GM23338 (cell line): Measurements from ENCODE around the gene DNAAF8. TPM values are rescaled to one million over a fixed set of nuclear protein-coding genes. Genes with fewer than 3 reads are reported as not detected.

Experiments used
- ATAC-seq: fragments of 200-7000 bp; cut with Tn5 transposase; 3 replicates; pipeline ENCODE4 v1.9.1; 2020
- DNase-seq: peaks from one replicate; pipeline ENCODE4 v3.0.0-alpha.2; 2015; ENCODE audit warnings: low spot score
- H2AFZ ChIP-seq: fragments of 200-600 bp; sonication (generic); 2 replicates; pipeline ENCODE4 v1.8.0; 2016; ENCODE audit warnings: antibody characterized with exemption, mild to moderate bottlenecking, moderate library complexity
- H3F3A ChIP-seq: fragments of 200-600 bp; sonication (generic); replicated peaks from 2 replicates; pipeline ENCODE4 v1.8.0; 2017; ENCODE audit warnings: antibody characterized with exemption, mixed run types, low read depth
- H3K27ac ChIP-seq: fragments of 200-600 bp; sonication (generic); 2 replicates; pipeline ENCODE4 v1.6.1; 2016; ENCODE audit warnings: low read depth
- H3K27me3 ChIP-seq: fragments of 200-600 bp; sonication (generic); 2 replicates; pipeline ENCODE4 v1.8.0; 2016; ENCODE audit warnings: mild to moderate bottlenecking, mixed run types, moderate library complexity; ENCODE audit not compliant: insufficient read depth
- H3K36me3 ChIP-seq: fragments of 200-600 bp; sonication (generic); 2 replicates; pipeline ENCODE4 v1.8.0; 2016; ENCODE audit warnings: mild to moderate bottlenecking; ENCODE audit not compliant: insufficient read depth
- H3K4me1 ChIP-seq: fragments of 200-600 bp; sonication (generic); 2 replicates; pipeline ENCODE4 v1.8.0; 2016; ENCODE audit warnings: mild to moderate bottlenecking, moderate library complexity; ENCODE audit not compliant: insufficient read depth
- H3K4me2 ChIP-seq: fragments of 200-600 bp; sonication (generic); 2 replicates; pipeline ENCODE4 v1.7.1; 2017; ENCODE audit warnings: mixed run types
- H3K4me3 ChIP-seq: fragments of 200-600 bp; sonication (generic); 2 replicates; pipeline ENCODE4 v1.6.1; 2016; ENCODE audit warnings: mixed run types
- H3K79me2 ChIP-seq: fragments of 200-600 bp; sonication (generic); replicated peaks from 2 replicates; pipeline ENCODE4 v1.8.0; 2017; ENCODE audit warnings: mild to moderate bottlenecking; ENCODE audit not compliant: insufficient read depth
- H3K9me2 ChIP-seq: fragments of 200-600 bp; sonication (generic); 2 replicates; pipeline ENCODE4 v1.8.0; 2017; ENCODE audit not compliant: insufficient read depth
- H4K20me1 ChIP-seq: fragments of 200-600 bp; sonication (generic); replicated peaks from 2 replicates; pipeline ENCODE4 v1.8.0; 2017; ENCODE audit warnings: mild to moderate bottlenecking; ENCODE audit not compliant: insufficient read depth
- H3K27ac Mint-ChIP-seq: 2 replicates; pipeline ENCODE4 v1.8.0; 2020; ENCODE audit warnings: inconsistent platforms, mild to moderate bottlenecking, moderate library complexity, mixed read lengths
- H3K27me3 Mint-ChIP-seq: 3 replicates; pipeline ENCODE4 v1.8.0; 2022; ENCODE audit warnings: low read depth, mild to moderate bottlenecking, moderate library complexity, mixed read lengths, inconsistent platforms; ENCODE audit not compliant: insufficient read depth, poor library complexity
- H3K36me3 Mint-ChIP-seq: 3 replicates; pipeline ENCODE4 v1.8.0; 2021; ENCODE audit warnings: low read depth, mild to moderate bottlenecking, inconsistent platforms, moderate library complexity, mixed read lengths
- H3K4me1 Mint-ChIP-seq: 3 replicates; pipeline ENCODE4 v1.8.0; 2020; ENCODE audit warnings: mild to moderate bottlenecking, inconsistent platforms, mixed read lengths
- H3K4me3 Mint-ChIP-seq: 3 replicates; pipeline ENCODE4 v1.8.0; 2021; ENCODE audit warnings: moderate library complexity, mild to moderate bottlenecking, inconsistent platforms, mixed read lengths
- H3K9me3 Mint-ChIP-seq: 3 replicates; pipeline ENCODE4 v1.8.0; 2020; ENCODE audit warnings: moderate library complexity, mild to moderate bottlenecking, inconsistent platforms, mixed read lengths
- EZH2 ChIP-seq: fragments of 200-600 bp; sonication (generic); IDR thresholded peaks from one replicate; pipeline ENCODE4 v1.8.0; 2017; ENCODE audit warnings: antibody characterized with exemption, mild to moderate bottlenecking, low read depth; ENCODE audit not compliant: unreplicated experiment
- EZH2phosphoT487 ChIP-seq: fragments of 200-600 bp; sonication (generic); IDR thresholded peaks from one replicate; pipeline ENCODE4 v1.8.1; 2018; ENCODE audit warnings: antibody characterized with exemption; ENCODE audit not compliant: unreplicated experiment
- POLR2AphosphoS5 ChIP-seq: IDR thresholded peaks from 2 replicates; pipeline ENCODE4 v1.6.1; 2016; ENCODE audit warnings: antibody characterized with exemption, low read depth
- ZNF114 ChIP-seq: fragments of 250-450 bp; sonication (Bioruptor Pico); IDR thresholded peaks from 2 replicates; pipeline ENCODE4 v1.5.0; 2020; ENCODE audit warnings: mild to moderate bottlenecking, moderate library complexity
- polyA plus RNA-seq: library from polyadenylated mRNA; unstranded; fragments of >200 nt; fragmentation: Nextera tagmentation; extraction: Ambion mirVana; gene quantifications from 2 replicates; pipeline ENCODE4 v1.2.1, GENCODE V29; 2016
- total RNA-seq: library from RNA; depleted of rRNA; stranded (reverse); fragments of >200 nt; shearing (Covaris generic); gene quantifications from 2 replicates; pipeline ENCODE4 v1.2.3, GENCODE V29; 2014
- TF ChIP-seq, protein P1 (sequence below): fragments of 250-450 bp; sonication (Bioruptor Pico); IDR thresholded peaks from 2 replicates; pipeline ENCODE4 v1.5.0; 2020; ENCODE audit warnings: mild to moderate bottlenecking, moderate library complexity
- TF ChIP-seq, protein P2 (sequence below): IDR thresholded peaks from 2 replicates; pipeline ENCODE4 v1.6.1; 2016; ENCODE audit warnings: antibody characterized with exemption

Gene DNAAF8
- total and polyA plus RNA-seq, 2 experiments from 2014 or later = 0.34 to 1.3 TPM

DNA sequence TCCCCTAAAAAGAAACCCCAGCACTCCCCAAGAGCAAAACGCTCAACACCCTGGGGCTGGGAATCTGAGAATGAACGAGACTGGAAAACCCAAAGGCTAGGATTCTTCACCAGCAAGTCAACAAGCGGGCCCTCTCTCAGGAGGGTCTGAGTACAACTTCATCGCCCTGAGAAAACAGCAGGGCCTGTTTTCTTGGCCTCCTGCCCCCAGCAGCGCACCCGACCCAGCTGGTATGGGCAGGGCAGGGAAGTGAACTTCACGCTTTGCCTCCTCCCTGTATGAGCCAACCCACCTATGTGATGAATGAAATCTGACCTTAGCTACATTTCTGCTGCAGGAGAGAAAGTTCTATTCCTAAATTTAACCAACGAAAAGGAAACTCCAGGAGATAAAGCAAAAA, 29.8 kb upstream of the DNAAF8 start (continued):
- TF ChIP-seq, protein P1, sequence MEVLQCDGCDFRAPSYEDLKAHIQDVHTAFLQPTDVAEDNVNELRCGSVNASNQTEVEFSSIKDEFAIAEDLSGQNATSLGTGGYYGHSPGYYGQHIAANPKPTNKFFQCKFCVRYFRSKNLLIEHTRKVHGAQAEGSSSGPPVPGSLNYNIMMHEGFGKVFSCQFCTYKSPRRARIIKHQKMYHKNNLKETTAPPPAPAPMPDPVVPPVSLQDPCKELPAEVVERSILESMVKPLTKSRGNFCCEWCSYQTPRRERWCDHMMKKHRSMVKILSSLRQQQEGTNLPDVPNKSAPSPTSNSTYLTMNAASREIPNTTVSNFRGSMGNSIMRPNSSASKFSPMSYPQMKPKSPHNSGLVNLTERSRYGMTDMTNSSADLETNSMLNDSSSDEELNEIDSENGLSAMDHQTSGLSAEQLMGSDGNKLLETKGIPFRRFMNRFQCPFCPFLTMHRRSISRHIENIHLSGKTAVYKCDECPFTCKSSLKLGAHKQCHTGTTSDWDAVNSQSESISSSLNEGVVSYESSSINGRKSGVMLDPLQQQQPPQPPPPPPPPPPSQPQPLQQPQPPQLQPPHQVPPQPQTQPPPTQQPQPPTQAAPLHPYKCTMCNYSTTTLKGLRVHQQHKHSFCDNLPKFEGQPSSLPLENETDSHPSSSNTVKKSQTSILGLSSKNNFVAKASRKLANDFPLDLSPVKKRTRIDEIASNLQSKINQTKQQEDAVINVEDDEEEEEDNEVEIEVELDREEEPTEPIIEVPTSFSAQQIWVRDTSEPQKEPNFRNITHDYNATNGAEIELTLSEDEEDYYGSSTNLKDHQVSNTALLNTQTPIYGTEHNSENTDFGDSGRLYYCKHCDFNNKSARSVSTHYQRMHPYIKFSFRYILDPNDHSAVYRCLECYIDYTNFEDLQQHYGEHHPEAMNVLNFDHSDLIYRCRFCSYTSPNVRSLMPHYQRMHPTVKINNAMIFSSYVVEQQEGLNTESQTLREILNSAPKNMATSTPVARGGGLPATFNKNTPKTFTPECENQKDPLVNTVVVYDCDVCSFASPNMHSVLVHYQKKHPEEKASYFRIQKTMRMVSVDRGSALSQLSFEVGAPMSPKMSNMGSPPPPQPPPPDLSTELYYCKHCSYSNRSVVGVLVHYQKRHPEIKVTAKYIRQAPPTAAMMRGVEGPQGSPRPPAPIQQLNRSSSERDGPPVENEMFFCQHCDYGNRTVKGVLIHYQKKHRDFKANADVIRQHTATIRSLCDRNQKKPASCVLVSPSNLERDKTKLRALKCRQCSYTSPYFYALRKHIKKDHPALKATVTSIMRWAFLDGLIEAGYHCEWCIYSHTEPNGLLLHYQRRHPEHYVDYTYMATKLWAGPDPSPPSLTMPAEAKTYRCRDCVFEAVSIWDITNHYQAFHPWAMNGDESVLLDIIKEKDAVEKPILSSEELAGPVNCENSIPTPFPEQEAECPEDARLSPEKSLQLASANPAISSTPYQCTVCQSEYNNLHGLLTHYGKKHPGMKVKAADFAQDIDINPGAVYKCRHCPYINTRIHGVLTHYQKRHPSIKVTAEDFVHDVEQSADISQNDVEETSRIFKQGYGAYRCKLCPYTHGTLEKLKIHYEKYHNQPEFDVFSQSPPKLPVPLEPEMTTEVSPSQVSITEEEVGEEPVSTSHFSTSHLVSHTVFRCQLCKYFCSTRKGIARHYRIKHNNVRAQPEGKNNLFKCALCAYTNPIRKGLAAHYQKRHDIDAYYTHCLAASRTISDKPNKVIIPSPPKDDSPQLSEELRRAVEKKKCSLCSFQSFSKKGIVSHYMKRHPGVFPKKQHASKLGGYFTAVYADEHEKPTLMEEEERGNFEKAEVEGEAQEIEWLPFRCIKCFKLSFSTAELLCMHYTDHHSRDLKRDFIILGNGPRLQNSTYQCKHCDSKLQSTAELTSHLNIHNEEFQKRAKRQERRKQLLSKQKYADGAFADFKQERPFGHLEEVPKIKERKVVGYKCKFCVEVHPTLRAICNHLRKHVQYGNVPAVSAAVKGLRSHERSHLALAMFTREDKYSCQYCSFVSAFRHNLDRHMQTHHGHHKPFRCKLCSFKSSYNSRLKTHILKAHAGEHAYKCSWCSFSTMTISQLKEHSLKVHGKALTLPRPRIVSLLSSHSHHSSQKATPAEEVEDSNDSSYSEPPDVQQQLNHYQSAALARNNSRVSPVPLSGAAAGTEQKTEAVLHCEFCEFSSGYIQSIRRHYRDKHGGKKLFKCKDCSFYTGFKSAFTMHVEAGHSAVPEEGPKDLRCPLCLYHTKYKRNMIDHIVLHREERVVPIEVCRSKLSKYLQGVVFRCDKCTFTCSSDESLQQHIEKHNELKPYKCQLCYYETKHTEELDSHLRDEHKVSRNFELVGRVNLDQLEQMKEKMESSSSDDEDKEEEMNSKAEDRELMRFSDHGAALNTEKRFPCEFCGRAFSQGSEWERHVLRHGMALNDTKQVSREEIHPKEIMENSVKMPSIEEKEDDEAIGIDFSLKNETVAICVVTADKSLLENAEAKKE (CRISPR knock-in tag) = no peak
- TF ChIP-seq, protein P2, sequence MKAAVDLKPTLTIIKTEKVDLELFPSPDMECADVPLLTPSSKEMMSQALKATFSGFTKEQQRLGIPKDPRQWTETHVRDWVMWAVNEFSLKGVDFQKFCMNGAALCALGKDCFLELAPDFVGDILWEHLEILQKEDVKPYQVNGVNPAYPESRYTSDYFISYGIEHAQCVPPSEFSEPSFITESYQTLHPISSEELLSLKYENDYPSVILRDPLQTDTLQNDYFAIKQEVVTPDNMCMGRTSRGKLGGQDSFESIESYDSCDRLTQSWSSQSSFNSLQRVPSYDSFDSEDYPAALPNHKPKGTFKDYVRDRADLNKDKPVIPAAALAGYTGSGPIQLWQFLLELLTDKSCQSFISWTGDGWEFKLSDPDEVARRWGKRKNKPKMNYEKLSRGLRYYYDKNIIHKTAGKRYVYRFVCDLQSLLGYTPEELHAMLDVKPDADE = no peak
- TF ChIP-seq EZH2phosphoT487 (no peak), ZNF114 (CRISPR knock-in tag) (no peak), POLR2AphosphoS5 (no peak)

DNA sequence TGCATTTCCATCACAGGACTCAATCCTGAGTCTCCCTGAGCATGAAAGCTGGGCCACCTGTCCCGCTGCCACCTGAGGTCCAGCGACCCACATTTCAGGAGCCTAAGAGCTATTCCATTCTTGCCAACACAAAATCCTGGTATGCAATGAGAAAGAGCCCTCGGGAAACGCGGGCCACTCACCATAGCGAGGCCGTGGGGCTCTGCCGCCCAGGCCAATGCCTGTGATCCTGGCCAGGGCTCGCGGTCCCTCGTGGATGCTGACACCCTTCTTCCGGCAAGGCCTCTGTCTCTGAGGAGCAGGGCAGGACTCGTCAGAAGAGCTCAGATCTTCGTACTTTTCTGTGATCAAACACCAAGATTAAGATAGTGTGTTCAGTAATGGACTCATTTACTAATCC, 29.4 kb upstream of the DNAAF8 start:
- Histone ChIP-seq H2AFZ (no peak overlapping the region), H3F3A (no peaks in the 10 kb centered on the region; the same call in 1 of the 2 replicates), H3K4me1 (no peaks in the 10 kb centered on the region), H4K20me1 (peaks cover 9% of the 10 kb centered on the region), H3K27me3 (no peaks in the 10 kb centered on the region), H3K79me2 (peaks cover 7% of the 10 kb centered on the region; the same call in 1 of the 2 replicates), H3K9me2 (no peaks in the 10 kb centered on the region), H3K4me3 (no peak overlapping the region), H3K27ac (no peak overlapping the region), H3K36me3 (peaks cover 5% of the 10 kb centered on the region), H3K4me2 (no peak overlapping the region)
- H3K27me3 Mint-ChIP-seq = peaks cover 6% of the 10 kb centered on the region
- no peaks in the 10 kb centered on the region for H3K4me1 Mint-ChIP-seq
- DNase-seq (no peak), ATAC-seq (no peak)
- H3K36me3 Mint-ChIP-seq = peaks cover 51% of the 10 kb centered on the region
- H3K4me3 Mint-ChIP-seq = no peak overlapping the region
- no peaks in the 10 kb centered on the region; the same call in 2 of the 3 replicates for H3K9me3 Mint-ChIP-seq
- peak overlapping the region; percentile 48; the same call in 1 of the 2 replicates for H3K27ac Mint-ChIP-seq
- TF ChIP-seq EZH2 = no peak
- TF ChIP-seq, protein P1 (CRISPR knock-in tag) = no peak
